Duodenal mucosa (tissue), 2 donors: ENCODE results near the gene FUT7.

Experiments used
- H3K27ac ChIP-seq: one replicate; pipeline ENCODE4 v1.7.0; 2013; ENCODE audit warnings: low read depth, low read length
- H3K27me3 ChIP-seq, 2 donors: one replicate each; pipeline ENCODE4 v1.7.0; 2013; ENCODE audit warnings: low read length in 2 of 2, control low read depth in 1 of 2; ENCODE audit not compliant: insufficient read depth in 2 of 2, control insufficient read depth in 1 of 2
- H3K36me3 ChIP-seq, 2 donors: one replicate each; pipeline ENCODE4 v1.7.0; 2013; ENCODE audit warnings: low read length in 2 of 2, control low read depth in 1 of 2; ENCODE audit not compliant: insufficient read depth in 2 of 2, control insufficient read depth in 1 of 2
- H3K4me1 ChIP-seq, 2 donors: one replicate each; pipeline ENCODE4 v1.7.0; 2013; ENCODE audit warnings: low read length in 2 of 2, control low read depth in 1 of 2; ENCODE audit not compliant: insufficient read depth in 2 of 2, control insufficient read depth in 1 of 2
- H3K4me3 ChIP-seq, 2 donors: one replicate each; pipeline ENCODE4 v1.7.0; 2013; ENCODE audit warnings: low read length in 2 of 2, low read depth in 1 of 2
- H3K9ac ChIP-seq, 2 donors: one replicate each; pipeline ENCODE4 v1.7.0; 2013; ENCODE audit warnings: low read length in 2 of 2, low read depth in 1 of 2
- H3K9me3 ChIP-seq, 2 donors: one replicate each; pipeline ENCODE4 v1.7.0; 2013; ENCODE audit warnings: low read length in 2 of 2, control low read depth in 1 of 2; ENCODE audit not compliant: control insufficient read depth in 1 of 2

Gene FUT7

GRCh38 chr9:137048655-137049543, 17.0 kb upstream of the FUT7 start:
- Histone ChIP-seq H3K9ac (no peak overlapping the region), H3K36me3 (no peaks in the 10 kb centered on the region), H3K27ac (no peak overlapping the region), H3K4me3 (no peak overlapping the region), H3K9me3 (no peaks in the 10 kb centered on the region), H3K4me1 (peaks cover 20 to 31% of the 10 kb centered on the region in 2 donors), H3K27me3 (peaks cover 21 to 40% of the 10 kb centered on the region in 2 donors)

GRCh38 chr9:137046088-137046787, 14.3 kb upstream of the FUT7 start, which contains the start of gene NPDC1:
TSS of gene NPDC1 (minus strand) at chr9:137046177. CDS start at chr9:137045989, 188 bp downstream.
- Histone ChIP-seq H3K27me3 (peaks cover 16 to 37% of the 10 kb centered on the region in 2 donors), H3K9me3 (no peaks in the 10 kb centered on the region), H3K4me1 (peaks cover 32 to 36% of the 10 kb centered on the region in 2 donors), H3K36me3 (no peaks in the 10 kb centered on the region), H3K4me3 (peak within 1 kb of the TSS; percentile 58 to 60), H3K27ac (peak within 1 kb of the TSS; percentile 10), H3K9ac (peak within 1 kb of the TSS; percentile 32 to 45)

GRCh38 chr9:137045294-137046087, 13.6 kb upstream of the FUT7 start:
- H3K9me3 ChIP-seq: no peaks in the 10 kb centered on the region
- H3K36me3 ChIP-seq: no peaks in the 10 kb centered on the region
- H3K27ac ChIP-seq: peak overlapping the region; percentile 10
- H3K4me3 ChIP-seq: peak overlapping the region; percentile 58 to 60
- peaks cover 14 to 32% of the 10 kb centered on the region in 2 donors for H3K27me3 ChIP-seq
- peaks cover 32 to 36% of the 10 kb centered on the region in 2 donors for H3K4me1 ChIP-seq
- H3K9ac ChIP-seq: peak overlapping the region; percentile 25 to 45

- H3K27ac ChIP-seq: peak overlapping the region; percentile 32
- H3K4me1 ChIP-seq: peaks cover 32 to 36% of the 10 kb centered on the region in 2 donors
- peaks cover 7 to 32% of the 10 kb centered on the region in 2 donors for H3K27me3 ChIP-seq
- no peaks in the 10 kb centered on the region for H3K36me3 ChIP-seq
- peak overlapping the region; percentile 51 to 60 for H3K4me3 ChIP-seq
- no peaks in the 10 kb centered on the region for H3K9me3 ChIP-seq
- peak overlapping the region; percentile 15 to 45 for H3K9ac ChIP-seq
These were observed 12.8 kb upstream of the FUT7 start for GRCh38 chr9:137044502-137045177.

GRCh38 chr9:137044037-137044436, 12.1 kb upstream of the FUT7 start:
- H3K27me3 ChIP-seq: peaks cover 5 to 27% of the 10 kb centered on the region in 2 donors
- H3K36me3 ChIP-seq: no peaks in the 10 kb centered on the region
- no peaks in the 10 kb centered on the region for H3K9me3 ChIP-seq
- H3K27ac ChIP-seq: peak overlapping the region; percentile 32
- H3K9ac ChIP-seq: peak overlapping the region in 1 of 2 donors; percentile 14
- H3K4me3 ChIP-seq: peak overlapping the region; percentile 51 to 60
- peaks cover 32 to 36% of the 10 kb centered on the region in 2 donors for H3K4me1 ChIP-seq

- Histone ChIP-seq H3K4me1 (peaks cover 32 to 36% of the 10 kb centered on the region in 2 donors), H3K9me3 (no peaks in the 10 kb centered on the region), H3K9ac (no peak overlapping the region), H3K36me3 (no peaks in the 10 kb centered on the region), H3K4me3 (no peak overlapping the region), H3K27me3 (peaks cover 5 to 26% of the 10 kb centered on the region in 2 donors), H3K27ac (no peak overlapping the region)
These were observed 11.2 kb upstream of the FUT7 start for GRCh38 chr9:137042751-137043727.

GRCh38 chr9:137041124-137041523, 9.2 kb upstream of the FUT7 start:
- Histone ChIP-seq H3K4me3 (no peak overlapping the region), H3K36me3 (no peaks in the 10 kb centered on the region), H3K27me3 (peaks cover 0 to 15% of the 10 kb centered on the region in 2 donors), H3K27ac (no peak overlapping the region), H3K9me3 (no peaks in the 10 kb centered on the region), H3K4me1 (peaks cover 28 to 30% of the 10 kb centered on the region in 2 donors), H3K9ac (no peak overlapping the region)

GRCh38 chr9:137040568-137040967, 8.7 kb upstream of the FUT7 start:
- Histone ChIP-seq H3K27ac (no peak overlapping the region), H3K27me3 (peaks cover 0 to 15% of the 10 kb centered on the region in 2 donors), H3K4me3 (no peak overlapping the region), H3K9ac (no peak overlapping the region), H3K9me3 (no peaks in the 10 kb centered on the region), H3K36me3 (no peaks in the 10 kb centered on the region), H3K4me1 (peaks cover 26 to 27% of the 10 kb centered on the region in 2 donors)
